ENCODE results near the gene C1orf52.

The C1orf52 gene

DNA sequence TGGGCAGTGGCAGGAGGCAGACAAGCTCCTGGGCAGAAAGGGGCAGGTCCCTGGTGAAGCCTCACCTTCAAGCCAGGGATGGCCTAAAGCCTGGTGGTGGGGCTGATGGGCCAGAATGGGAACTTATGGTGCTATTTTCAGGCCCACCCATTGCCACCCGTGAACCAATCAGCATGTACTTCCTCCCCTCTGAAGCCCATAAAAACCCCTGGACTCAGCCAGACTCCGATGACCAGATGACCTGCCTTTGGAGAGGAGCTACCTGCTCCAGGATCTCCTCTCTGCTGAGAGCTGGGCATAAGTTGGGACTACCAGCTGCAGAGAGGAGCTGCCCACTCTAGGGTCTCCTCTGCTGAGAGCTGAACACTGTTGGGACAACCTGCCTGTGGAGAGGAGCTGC, 24.7 kb upstream of the C1orf52 start:
- Histone ChIP-seq H3K4me3 (replicated peaks; ENCODE audit: insufficient read depth, low read length) (no peak overlapping the region), H3K27me3 (ENCODE audit: insufficient read depth, poor library complexity, severe bottlenecking) (no peaks in the 10 kb centered on the region), H3K27ac (replicated peaks) (no peak overlapping the region)
- TF ChIP-seq SPI1 (IDR thresholded peaks at IDR 0.05; ENCODE audit: borderline replicate concordance, low read depth) (no peak), POLR2AphosphoS5 (IDR thresholded peaks at IDR 0.05; ENCODE audit: low read depth) (no peak), GABPA (IDR thresholded peaks at IDR 0.05; ENCODE audit: low read depth) (no peak), REST (IDR thresholded peaks at IDR 0.05; ENCODE audit: insufficient replicate concordance, low read depth) (no peak)
- TF ChIP-seq, protein P1, sequence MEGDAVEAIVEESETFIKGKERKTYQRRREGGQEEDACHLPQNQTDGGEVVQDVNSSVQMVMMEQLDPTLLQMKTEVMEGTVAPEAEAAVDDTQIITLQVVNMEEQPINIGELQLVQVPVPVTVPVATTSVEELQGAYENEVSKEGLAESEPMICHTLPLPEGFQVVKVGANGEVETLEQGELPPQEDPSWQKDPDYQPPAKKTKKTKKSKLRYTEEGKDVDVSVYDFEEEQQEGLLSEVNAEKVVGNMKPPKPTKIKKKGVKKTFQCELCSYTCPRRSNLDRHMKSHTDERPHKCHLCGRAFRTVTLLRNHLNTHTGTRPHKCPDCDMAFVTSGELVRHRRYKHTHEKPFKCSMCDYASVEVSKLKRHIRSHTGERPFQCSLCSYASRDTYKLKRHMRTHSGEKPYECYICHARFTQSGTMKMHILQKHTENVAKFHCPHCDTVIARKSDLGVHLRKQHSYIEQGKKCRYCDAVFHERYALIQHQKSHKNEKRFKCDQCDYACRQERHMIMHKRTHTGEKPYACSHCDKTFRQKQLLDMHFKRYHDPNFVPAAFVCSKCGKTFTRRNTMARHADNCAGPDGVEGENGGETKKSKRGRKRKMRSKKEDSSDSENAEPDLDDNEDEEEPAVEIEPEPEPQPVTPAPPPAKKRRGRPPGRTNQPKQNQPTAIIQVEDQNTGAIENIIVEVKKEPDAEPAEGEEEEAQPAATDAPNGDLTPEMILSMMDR (IDR thresholded peaks at IDR 0.05; ENCODE audit: insufficient read depth, low read length): no peak
- no peak for DNase-seq (ENCODE audit: low read depth in 1 of 2, low spot score in 1 of 2)

DNA sequence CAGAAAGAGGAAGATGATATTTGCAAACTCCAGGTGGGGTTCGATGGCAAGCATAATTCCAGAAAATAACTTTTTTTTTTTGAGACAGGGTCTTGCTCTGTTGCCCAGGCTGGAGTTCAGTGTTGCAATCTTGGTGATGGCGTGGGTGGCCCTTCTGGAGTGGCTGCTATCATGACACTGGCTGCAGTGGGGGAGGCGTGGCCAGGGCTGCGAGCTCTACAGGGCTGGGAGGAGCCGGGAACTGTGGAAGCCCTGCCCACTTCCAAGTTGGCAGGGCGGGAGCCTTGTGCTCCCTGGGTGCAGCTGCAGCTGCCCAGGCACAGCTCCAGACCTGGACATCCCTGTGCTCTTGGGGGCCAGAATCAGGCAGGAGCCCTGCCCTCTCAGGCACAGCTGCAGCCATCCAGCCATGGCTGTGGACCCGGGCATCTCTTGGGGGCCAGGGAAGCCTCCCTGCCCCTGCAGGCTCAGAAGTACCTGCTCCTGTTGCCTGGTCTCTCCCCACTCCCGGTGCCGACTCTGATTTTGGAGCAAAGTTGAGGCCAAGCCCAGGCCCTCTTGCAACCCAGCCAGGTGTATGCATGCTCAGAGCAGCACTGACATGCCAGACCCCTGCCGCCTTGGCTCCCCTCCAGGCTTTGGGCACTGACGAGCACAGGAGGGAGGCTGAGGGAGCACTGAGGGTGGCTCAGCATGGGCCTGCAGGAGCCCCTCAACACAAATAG, 24.2 kb upstream of the C1orf52 start:
- DNase-seq (ENCODE audit: low read depth in 1 of 2, low spot score in 1 of 2): no peak
- no peak overlapping the region for H3K27ac ChIP-seq (replicated peaks)
- no peak overlapping the region for H3K4me3 ChIP-seq (replicated peaks; ENCODE audit: insufficient read depth, low read length)
- no peaks in the 10 kb centered on the region for H3K27me3 ChIP-seq (ENCODE audit: insufficient read depth, poor library complexity, severe bottlenecking)
- TF ChIP-seq REST (IDR thresholded peaks at IDR 0.05; ENCODE audit: insufficient replicate concordance, low read depth) (no peak), POLR2AphosphoS5 (IDR thresholded peaks at IDR 0.05; ENCODE audit: low read depth) (no peak)
- TF ChIP-seq, protein P1 (IDR thresholded peaks at IDR 0.05; ENCODE audit: insufficient read depth, low read length): no peak

GRCh38 chr1:85282424-85282823, 23.0 kb upstream of the C1orf52 start:
- H3K4me3 ChIP-seq (replicated peaks; ENCODE audit: insufficient read depth, low read length): no peak overlapping the region
- H3K27ac ChIP-seq (replicated peaks): no peak overlapping the region
- TF ChIP-seq REST (IDR thresholded peaks at IDR 0.05; ENCODE audit: insufficient replicate concordance, low read depth) (no peak), POLR2AphosphoS5 (IDR thresholded peaks at IDR 0.05; ENCODE audit: low read depth) (no peak), SPI1 (IDR thresholded peaks at IDR 0.05; ENCODE audit: borderline replicate concordance, low read depth) (no peak), GABPA (IDR thresholded peaks at IDR 0.05; ENCODE audit: low read depth) (no peak)
- TF ChIP-seq, protein P1 (IDR thresholded peaks at IDR 0.05; ENCODE audit: insufficient read depth, low read length): no peak
- DNase-seq (ENCODE audit: low read depth in 1 of 2, low spot score in 1 of 2): no peak
- no peaks in the 10 kb centered on the region for H3K27me3 ChIP-seq (ENCODE audit: insufficient read depth, poor library complexity, severe bottlenecking)
